HG03571 (cell line): ENCODE results near the gene STARD3NL.
"Not testable (repeated sequence)": the region's sequence is repeated elsewhere in the genome, so short reads cannot be mapped to it uniquely, and the experiment has no call there.

Experiments used
- ATAC-seq: cut with Tn5 transposase; IDR thresholded peaks from one replicate; pipeline ENCODE4 v1.9.1; 2021; ENCODE audit not compliant: unreplicated experiment

The STARD3NL gene

DNA sequence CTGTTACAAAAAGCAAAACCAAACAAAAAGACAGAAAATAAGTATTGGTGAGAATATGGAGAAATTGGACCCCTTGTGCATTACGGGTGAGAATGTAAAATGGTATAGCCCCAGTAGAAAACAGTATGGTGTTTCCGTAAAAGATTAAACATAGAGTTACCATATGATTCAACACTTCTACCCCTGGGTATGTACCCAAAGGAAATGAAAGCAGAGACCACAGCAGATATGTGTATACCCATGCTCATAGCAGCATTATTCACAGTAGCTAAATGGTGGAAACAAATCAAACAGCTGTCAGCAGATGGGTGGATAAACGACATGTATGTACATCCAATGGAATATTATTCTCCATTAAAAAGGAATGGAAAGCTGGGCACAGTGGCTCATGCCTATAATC, 42.4 kb downstream of the STARD3NL start:
- no peak for ATAC-seq

GRCh38 chr7:38222481-38223096, 44.5 kb downstream of the STARD3NL start:
- ATAC-seq, result peak; percentile 55

GRCh38 chr7:38223306-38223705, 45.3 kb downstream of the STARD3NL start:
- ATAC-seq, result no peak

DNA sequence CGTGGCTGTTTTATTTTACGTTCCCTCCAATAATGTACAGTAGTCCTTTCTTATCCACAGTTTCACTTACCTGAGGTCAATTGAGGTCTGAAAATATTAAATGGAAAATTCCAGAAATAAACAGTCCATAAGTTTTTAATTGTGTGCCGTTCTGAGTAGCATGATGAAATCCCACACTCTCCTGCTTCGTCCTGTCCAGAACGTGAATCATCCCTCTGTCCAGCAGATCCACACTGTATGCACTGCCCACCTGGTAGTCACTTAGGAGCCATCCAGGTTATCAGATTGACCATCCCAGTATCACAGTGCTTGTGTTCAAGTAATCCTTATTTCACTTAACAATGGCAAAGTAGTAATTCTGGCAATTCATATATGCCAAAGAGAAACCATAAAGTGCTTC, 46.3 kb downstream of the STARD3NL start:
- ATAC-seq, result no peak

DNA sequence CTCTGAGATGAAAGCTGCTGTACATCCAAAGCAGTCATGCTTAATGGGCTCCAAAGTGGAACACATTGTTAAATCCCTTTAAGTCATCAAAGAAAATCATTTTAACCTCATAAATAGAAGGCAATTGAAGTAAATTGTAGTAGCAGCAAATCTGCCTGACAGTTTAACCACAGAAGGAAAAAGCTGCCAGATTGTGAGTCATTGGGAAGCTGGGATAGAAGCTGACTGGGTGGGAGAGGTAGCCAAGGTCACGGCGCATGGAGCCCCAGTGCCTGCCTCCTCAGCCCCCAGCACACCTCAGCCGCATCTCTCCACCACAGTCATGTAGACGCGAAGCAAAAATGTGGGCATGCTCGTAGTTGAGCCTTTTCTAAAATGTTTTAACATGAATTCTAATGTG, 51.3 kb downstream of the STARD3NL start:
- no peak for ATAC-seq

DNA sequence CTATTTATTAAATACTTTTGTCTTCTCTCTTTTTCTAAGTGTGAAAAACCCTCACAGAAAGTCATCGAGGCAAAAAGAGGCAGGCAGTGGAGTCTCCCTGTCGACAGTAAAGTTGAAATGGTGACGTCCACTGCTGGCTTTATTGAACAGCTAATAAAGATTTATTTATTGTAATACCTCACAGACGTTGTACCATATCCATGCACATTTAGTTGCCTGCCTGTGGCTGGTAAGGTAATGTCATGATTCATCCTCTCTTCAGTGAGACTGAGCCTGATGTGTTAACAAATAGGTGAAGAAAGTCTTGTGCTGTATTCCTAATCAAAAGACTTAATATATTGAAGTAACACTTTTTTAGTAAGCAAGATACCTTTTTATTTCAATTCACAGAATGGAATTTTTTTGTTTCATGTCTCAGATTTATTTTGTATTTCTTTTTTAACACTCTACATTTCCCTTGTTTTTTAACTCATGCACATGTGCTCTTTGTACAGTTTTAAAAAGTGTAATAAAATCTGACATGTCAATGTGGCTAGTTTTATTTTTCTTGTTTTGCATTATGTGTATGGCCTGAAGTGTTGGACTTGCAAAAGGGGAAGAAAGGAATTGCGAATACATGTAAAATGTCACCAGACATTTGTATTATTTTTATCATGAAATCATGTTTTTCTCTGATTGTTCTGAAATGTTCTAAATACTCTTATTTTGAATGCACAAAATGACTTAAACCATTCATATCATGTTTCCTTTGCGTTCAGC, 52.0 kb downstream of the STARD3NL start:
- no peak for ATAC-seq

- no peak for ATAC-seq
Observed at GRCh38 chr7:38232502-38233366, 54.7 kb downstream of the STARD3NL start.

DNA sequence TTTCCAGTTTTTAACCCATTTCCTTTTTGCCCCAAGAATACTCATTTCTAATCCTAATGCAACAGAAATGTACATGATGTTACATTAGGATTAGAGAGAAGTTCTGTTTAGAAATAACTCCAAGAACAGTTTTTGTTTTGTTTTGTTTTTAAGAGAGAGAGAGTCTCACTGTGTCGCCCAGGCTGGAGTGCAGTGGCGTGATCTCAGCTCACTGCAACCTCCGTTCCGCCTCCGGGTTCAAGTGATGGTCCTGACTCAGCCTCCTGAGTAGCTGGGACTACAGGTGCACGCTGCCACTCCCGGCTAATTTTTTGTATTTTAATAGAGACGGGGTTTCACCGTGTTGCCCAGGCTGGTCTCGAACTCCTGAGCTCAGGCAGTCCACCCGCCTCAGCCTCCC, 56.7 kb downstream of the STARD3NL start:
- ATAC-seq, result not testable (repeated sequence)

DNA sequence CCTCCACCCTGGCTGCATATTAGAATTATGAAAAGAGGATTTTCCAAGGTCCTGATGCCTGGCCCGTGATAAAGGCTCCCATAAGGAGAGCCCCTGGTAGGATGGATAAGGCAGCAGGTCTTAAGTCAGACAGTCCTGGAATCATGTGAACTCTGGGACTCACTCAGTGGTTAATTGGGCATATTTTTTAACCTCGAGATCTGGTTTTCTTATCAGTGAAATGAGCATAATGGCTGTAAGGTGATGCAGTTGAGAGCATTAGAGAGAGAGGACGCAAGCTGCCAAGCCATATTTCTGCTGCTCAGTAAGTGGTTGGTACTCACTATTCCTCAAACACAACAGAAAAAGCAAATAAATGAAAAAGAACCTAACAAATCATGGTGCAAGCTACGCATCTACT, 57.6 kb downstream of the STARD3NL start:
- no peak for ATAC-seq

GRCh38 chr7:38239129-38239528, 61.1 kb downstream of the STARD3NL start:
- ATAC-seq, result not testable (repeated sequence)

DNA sequence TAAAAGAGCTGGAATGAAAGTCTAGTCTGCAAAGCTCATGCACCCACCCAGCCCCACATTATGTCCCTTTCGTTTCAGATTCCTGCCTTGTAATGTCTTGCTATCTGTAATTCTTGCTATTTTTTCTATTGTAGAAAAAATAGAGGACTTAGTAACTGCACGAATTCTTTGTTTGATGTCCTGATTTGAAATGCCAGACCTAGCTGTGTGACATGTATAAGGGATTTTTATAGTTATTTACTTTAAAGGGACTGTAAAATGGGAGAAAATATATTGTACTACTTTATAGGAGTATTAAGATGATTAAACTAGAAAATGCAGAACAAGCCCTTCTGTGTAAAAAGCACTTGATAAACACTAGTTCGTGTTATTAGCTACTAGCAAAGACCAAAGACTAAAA, 63.0 kb downstream of the STARD3NL start:
- ATAC-seq, result no peak

DNA sequence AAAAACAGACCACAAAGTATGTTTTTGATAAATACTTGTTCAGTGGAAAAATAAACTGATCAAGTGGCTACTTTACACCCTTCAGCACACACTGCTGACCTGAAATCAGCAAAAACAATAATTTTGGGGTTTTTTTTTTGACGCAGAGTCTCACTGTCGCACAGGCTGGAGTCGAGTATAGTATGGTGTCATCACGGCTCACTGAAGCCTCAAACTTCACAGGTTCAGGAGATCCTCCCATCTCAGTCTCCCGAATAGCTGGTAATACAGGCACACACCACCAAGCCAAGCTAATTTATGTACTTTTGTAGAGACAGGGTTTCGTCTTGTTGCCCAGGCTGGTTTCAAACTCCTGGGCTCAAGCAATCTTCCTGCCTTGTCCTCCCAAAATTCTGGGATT, 64.8 kb downstream of the STARD3NL start:
- ATAC-seq, result no peak

DNA sequence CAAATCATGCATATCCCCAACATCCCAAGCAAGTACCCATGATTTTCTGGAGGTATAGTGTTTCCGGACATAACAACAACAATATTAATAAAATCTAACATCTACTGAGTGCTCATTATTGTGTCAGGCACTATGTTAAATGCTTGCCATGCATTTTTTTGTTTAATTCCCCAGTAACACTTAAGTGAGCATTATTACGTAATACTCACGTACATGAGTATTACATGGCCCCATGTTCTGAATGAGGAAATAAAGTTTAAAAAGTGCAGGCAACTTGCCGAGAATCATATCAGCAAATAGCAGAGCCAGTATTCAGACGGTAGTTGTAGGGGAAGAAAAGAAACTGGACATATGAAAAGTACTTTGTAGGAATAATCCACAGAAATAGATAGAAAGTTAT, 65.3 kb downstream of the STARD3NL start:
- not testable (repeated sequence) for ATAC-seq

- no peak for ATAC-seq
Observed at GRCh38 chr7:38244516-38244915, 66.5 kb downstream of the STARD3NL start.

GRCh38 chr7:38245409-38245977, 67.4 kb downstream of the STARD3NL start:
- ATAC-seq, result no peak

GRCh38 chr7:38248069-38248567, 70.1 kb downstream of the STARD3NL start:
- no peak for ATAC-seq

DNA sequence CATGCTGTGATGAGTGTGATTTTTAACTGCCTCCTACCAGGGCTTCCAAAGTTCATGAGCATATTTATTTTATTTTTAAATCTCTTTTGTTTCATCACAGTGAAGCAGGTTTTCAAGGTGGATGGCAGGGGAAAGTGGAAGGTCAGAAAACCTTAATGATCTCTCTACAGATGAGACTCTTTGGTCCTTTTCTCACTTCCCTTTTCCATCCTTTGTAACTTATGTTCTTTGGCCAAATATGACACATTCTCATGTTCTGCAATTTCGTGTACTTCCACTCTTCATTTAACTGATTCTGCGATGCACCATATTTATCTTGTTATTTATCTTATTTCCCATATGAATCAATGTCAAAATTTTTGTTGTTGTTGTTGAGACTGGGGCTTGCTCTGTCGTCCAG, 71.8 kb downstream of the STARD3NL start:
- not testable (repeated sequence) for ATAC-seq

- ATAC-seq, result no peak
Observed at GRCh38 chr7:38257350-38257677, 79.3 kb downstream of the STARD3NL start.

GRCh38 chr7:38259157-38259556, 81.1 kb downstream of the STARD3NL start:
- ATAC-seq, result not testable (repeated sequence)

GRCh38 chr7:38261601-38262000, 83.6 kb downstream of the STARD3NL start:
- not testable (repeated sequence) for ATAC-seq

- ATAC-seq, result not testable (repeated sequence)
Observed at GRCh38 chr7:38262026-38262425, 84.0 kb downstream of the STARD3NL start.
